GM23248 (cell line): ENCODE data around the gene AVPR2.

Experiments used
- EZH2 ChIP-seq: fragments of 200-600 bp; sonication (generic); IDR thresholded peaks from 2 replicates; pipeline ENCODE4 v1.6.1; 2018; ENCODE audit warnings: antibody characterized with exemption, mild to moderate bottlenecking; ENCODE audit not compliant: insufficient read depth, poor library complexity, severe bottlenecking
- EZH2phosphoT487 ChIP-seq: fragments of 200-600 bp; sonication (generic); IDR thresholded peaks from 2 replicates; pipeline ENCODE4 v1.6.1; 2018; ENCODE audit warnings: antibody characterized with exemption, moderate library complexity, mild to moderate bottlenecking, low read depth; ENCODE audit not compliant: insufficient read depth

GRCh38 chrX:153938226-153938786, 33.8 kb downstream of the AVPR2 start:
- TF ChIP-seq EZH2, result no peak
- no peak for TF ChIP-seq EZH2phosphoT487
